Omental fat pad (tissue), 4 donors: ENCODE measurements around the gene AMH. TPM values are rescaled to one million over a fixed set of nuclear protein-coding genes. Genes with fewer than 3 reads are reported as not detected.

Experiments
- ATAC-seq: fragments of 150-250 bp; one replicate; pipeline ENCODE4 v1.9.1; 2016; ENCODE audit warnings: mild to moderate bottlenecking, moderate library complexity; ENCODE audit not compliant: low FRiP score
- DNase-seq: peaks from one replicate; pipeline ENCODE4 v3.0.0-alpha.2; 2019; ENCODE audit warnings: low spot score
- total RNA-seq, 4 donors: library from RNA; depleted of rRNA; stranded (reverse); fragments of >200 nt; gene quantifications; one replicate each; pipeline ENCODE4 v1.1.0, GENCODE V29; 2016
- TF ChIP-seq, protein P1 (sequence below), 3 donors: fragments of 450-650 bp; IDR thresholded peaks; one replicate each; pipeline ENCODE4 v1.5.1; 2016 to 2017; ENCODE audit warnings: antibody characterized with exemption in 3 of 3, mild to moderate bottlenecking in 3 of 3, moderate library complexity in 2 of 3

Gene AMH
- total RNA-seq, 4 donors from 2014 or later, result 0.25 to 1.1 (median 0.72) TPM; not detected in 1

DNA sequence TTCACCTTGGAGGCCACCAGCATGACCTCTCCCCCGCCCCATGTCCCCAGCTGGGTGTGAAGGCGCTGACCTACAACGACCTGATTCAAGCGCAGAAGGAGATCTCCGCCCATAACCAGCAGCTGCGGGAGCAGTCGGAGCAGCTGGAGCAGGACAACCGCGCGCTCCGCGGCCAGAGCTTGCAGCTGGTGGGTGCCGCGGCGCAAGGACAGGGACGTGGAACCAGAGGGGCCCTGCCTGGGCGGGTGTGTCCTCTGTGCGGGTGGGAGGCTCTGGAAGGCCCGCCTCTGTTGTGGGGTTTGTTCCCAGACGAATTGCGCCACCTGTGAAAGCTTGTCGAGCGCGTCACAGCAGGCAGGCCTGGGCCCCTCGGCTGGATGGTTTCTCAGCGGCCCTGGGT is 35.3 kb upstream of the AMH start:
- TF ChIP-seq, protein P1, sequence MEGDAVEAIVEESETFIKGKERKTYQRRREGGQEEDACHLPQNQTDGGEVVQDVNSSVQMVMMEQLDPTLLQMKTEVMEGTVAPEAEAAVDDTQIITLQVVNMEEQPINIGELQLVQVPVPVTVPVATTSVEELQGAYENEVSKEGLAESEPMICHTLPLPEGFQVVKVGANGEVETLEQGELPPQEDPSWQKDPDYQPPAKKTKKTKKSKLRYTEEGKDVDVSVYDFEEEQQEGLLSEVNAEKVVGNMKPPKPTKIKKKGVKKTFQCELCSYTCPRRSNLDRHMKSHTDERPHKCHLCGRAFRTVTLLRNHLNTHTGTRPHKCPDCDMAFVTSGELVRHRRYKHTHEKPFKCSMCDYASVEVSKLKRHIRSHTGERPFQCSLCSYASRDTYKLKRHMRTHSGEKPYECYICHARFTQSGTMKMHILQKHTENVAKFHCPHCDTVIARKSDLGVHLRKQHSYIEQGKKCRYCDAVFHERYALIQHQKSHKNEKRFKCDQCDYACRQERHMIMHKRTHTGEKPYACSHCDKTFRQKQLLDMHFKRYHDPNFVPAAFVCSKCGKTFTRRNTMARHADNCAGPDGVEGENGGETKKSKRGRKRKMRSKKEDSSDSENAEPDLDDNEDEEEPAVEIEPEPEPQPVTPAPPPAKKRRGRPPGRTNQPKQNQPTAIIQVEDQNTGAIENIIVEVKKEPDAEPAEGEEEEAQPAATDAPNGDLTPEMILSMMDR (IDR thresholded peaks at IDR 0.05), result no peak
- DNase-seq (no peak), ATAC-seq (no peak)

DNA sequence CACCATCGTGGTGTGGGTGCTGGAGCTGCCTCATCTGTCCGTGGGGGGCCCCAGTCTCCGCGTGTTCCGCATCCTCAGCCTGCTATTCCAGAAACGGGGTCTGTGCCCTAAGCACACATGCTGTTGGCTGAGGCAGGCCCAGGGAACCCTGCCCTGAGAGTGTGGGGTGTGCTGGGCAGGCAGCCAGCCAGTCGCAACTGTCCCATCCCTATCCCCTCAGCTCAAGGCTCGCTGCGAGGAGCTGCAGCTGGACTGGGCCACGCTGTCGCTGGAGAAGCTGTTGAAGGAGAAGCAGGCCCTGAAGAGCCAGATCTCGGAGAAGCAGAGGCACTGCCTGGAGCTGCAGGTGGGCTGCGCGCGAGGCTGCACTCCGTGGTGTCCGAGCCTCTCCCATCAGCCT is 34.9 kb upstream of the AMH start:
- no peak for DNase-seq
- TF ChIP-seq, protein P1 (IDR thresholded peaks at IDR 0.05), result no peak
- no peak for ATAC-seq

DNA sequence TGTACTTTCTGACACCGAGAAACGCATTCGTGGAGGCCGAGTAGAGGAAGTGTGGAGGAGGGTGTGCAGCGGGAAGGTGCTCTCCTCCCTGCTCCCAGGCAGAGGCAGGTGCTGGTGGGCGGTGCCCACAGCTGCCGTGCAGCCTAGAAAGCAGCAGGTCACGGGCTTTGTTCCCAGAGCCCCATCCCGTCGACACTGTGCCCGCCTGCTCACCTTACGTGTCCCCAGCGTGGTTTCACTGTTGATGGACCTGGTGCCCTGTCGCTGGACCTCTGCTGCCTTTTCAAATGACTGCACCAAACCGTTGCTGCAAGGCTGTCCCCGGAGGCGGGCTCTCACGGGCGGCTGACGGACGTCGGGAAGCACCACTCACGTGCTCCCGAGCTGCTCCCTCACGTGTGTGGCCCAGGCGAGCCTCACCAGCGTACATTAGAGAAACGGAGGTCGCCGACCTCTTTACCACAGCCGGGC is 33.8 kb upstream of the AMH start:
- no peak for ATAC-seq
- TF ChIP-seq, protein P1 (IDR thresholded peaks at IDR 0.05), result no peak
- no peak for DNase-seq

DNA sequence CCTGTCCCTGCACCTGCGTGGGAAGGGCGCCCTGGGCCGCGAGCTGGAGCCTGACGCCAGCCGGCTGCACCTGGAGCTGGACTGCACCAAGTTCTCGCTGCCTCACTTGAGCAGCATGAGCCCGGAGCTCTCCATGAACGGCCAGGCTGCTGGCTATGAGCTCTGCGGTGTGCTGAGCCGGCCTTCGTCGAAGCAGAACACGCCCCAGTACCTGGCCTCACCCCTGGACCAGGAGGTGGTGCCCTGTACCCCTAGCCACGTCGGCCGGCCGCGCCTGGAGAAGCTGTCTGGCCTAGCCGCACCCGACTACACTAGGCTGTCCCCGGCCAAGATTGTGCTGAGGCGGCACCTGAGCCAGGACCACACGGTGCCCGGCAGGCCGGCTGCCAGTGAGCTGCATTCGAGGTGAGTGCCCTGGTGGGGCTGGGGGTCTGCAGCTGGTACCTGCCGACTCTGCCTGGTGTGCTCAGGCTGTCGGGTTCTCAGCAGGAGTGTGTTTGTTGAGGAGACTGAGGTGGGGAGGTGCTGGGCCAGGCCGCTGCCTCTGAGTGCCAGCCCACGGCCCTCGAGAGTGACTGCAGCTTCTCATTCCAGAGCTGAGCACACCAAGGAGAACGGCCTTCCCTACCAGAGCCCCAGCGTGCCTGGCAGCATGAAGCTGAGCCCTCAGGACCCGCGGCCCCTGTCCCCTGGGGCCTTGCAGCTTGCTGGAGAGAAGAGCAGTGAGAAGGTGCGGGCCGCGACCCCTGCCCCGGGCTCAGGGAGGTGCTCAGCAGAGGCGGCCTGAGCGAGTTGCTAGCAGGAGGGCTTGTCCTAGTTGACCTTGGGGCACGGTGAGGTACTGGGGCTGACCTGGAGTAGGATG is 32.5 kb upstream of the AMH start:
- TF ChIP-seq, protein P1 (IDR thresholded peaks at IDR 0.05), result no peak
- no peak for ATAC-seq
- no peak for DNase-seq

DNA sequence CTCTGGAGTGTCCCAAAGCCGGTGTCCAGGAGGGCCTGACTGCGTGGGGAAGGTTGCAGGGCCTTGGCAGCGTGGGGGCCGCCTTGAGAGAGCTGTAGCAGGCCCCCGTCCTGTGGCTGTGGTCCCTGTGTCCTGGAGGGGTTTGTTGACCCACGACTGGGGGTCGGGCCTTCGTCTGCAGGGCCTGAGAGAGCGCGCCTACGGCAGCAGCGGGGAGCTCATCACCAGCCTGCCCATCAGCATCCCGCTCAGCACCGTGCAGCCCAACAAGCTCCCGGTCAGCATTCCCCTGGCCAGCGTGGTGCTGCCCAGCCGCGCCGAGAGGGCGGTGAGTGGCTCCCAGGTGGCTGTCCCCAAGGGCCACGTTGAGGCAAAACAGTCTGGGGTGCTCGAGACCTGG is 31.5 kb upstream of the AMH start:
- ATAC-seq (no peak), DNase-seq (no peak)
- TF ChIP-seq, protein P1 (IDR thresholded peaks at IDR 0.05), result no peak

DNA sequence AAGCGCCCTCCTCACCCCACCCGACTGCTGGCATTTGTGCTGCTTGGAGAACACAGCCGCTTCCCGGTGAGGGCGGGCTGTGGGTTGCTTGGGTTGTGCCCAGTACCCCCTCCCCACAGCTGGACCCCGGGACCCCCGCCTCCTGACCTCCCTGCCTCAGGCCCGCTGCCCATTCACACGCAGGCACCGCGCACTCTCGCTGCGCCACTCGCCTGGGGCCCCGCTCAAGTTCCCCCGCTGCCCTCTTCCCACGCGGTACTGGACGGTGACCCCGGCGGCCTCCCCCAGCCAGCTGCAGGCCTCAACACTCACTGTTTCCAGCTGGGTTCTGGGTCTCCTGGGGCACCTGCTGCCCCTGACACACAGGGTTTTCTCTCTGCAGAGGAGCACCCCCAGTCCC is 29.4 kb upstream of the AMH start:
- DNase-seq, result no peak
- ATAC-seq, result no peak
- TF ChIP-seq, protein P1 (IDR thresholded peaks at IDR 0.05), result no peak
